Testis (tissue), 2 donors: ENCODE measurements around the gene CRB1.

Experiments
- POLR2A ChIP-seq: fragments of 450-650 bp; IDR thresholded peaks from one replicate; pipeline ENCODE4 v1.6.1; 2017; ENCODE audit warnings: antibody characterized with exemption, mild to moderate bottlenecking, moderate library complexity
- TF ChIP-seq, protein P1 (sequence below), 3 experiments: fragments of 450-650 bp in 2 of 3; fragments of 200-600 bp in 1 of 3; sonication (generic) in 1 of 3; IDR thresholded peaks; one replicate each; pipeline ENCODE4 v1.5.1; 2016 to 2019; ENCODE audit warnings: antibody characterized with exemption in 3 of 3, mild to moderate bottlenecking in 2 of 3, moderate library complexity in 1 of 3

DNA sequence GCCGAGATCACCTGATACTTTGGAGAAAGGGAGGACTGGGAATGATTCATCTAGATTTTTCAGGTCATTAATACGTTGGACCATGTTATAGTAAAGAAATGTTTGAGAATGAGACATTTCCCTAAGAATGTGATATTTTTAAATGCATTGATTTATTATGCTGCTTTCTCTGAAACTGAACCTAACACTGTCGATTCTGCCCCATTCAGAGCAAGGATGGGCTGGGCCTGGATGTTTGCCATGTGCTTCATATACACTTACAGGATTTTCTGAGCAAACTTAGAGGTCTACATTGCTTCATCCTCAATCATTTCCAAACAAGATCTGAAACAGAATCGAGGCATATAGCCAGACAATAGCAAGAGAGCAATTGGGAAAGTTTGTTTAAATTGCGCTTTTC, 183.3 kb downstream of the CRB1 start:
- TF ChIP-seq, protein P1, sequence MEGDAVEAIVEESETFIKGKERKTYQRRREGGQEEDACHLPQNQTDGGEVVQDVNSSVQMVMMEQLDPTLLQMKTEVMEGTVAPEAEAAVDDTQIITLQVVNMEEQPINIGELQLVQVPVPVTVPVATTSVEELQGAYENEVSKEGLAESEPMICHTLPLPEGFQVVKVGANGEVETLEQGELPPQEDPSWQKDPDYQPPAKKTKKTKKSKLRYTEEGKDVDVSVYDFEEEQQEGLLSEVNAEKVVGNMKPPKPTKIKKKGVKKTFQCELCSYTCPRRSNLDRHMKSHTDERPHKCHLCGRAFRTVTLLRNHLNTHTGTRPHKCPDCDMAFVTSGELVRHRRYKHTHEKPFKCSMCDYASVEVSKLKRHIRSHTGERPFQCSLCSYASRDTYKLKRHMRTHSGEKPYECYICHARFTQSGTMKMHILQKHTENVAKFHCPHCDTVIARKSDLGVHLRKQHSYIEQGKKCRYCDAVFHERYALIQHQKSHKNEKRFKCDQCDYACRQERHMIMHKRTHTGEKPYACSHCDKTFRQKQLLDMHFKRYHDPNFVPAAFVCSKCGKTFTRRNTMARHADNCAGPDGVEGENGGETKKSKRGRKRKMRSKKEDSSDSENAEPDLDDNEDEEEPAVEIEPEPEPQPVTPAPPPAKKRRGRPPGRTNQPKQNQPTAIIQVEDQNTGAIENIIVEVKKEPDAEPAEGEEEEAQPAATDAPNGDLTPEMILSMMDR (IDR thresholded peaks at IDR 0.05) = no peak
- TF ChIP-seq POLR2A = no peak
